ENCODE data around the gene ATP6V0D1. TPM values are rescaled to one million over a fixed set of nuclear protein-coding genes. Genes with fewer than 3 reads are reported as not detected.

ATP6V0D1 gene
- total RNA-seq, 6 donors from 2014 or later: 69.1 to 221 (median 147) TPM

GRCh38 chr16:67528222-67528869, 47.4 kb upstream of the ATP6V0D1 start, which contains the start of gene RIPOR1:
Gene RIPOR1, plus strand, starts transcription at chr16:67528829. Its CDS starts 9,618 bp downstream, at chr16:67538447.
- peak; percentile 59 to 93 for DNase-seq
- peak within 1 kb of the TSS; percentile 69 to 86 (median 74) for H3K4me3 ChIP-seq

GRCh38 chr16:67526149-67526791, 45.3 kb upstream of the ATP6V0D1 start:
- no peak overlapping the region for H3K27ac ChIP-seq
- no peaks in the 10 kb centered on the region for H3K9me3 ChIP-seq
- ATAC-seq (ENCODE audit: low FRiP score in 2 of 2): no peak
- peaks cover 19 to 38% (median 26%) of the 10 kb centered on the region in 4 donors for H3K4me1 ChIP-seq
- DNase-seq: no peak
- no peaks in the 10 kb centered on the region for H3K27me3 ChIP-seq
- TF ChIP-seq POLR2AphosphoS5 (IDR thresholded peaks at IDR 0.05): no peak
- TF ChIP-seq EP300 (IDR thresholded peaks at IDR 0.05): no peak
- TF ChIP-seq, protein P1, sequence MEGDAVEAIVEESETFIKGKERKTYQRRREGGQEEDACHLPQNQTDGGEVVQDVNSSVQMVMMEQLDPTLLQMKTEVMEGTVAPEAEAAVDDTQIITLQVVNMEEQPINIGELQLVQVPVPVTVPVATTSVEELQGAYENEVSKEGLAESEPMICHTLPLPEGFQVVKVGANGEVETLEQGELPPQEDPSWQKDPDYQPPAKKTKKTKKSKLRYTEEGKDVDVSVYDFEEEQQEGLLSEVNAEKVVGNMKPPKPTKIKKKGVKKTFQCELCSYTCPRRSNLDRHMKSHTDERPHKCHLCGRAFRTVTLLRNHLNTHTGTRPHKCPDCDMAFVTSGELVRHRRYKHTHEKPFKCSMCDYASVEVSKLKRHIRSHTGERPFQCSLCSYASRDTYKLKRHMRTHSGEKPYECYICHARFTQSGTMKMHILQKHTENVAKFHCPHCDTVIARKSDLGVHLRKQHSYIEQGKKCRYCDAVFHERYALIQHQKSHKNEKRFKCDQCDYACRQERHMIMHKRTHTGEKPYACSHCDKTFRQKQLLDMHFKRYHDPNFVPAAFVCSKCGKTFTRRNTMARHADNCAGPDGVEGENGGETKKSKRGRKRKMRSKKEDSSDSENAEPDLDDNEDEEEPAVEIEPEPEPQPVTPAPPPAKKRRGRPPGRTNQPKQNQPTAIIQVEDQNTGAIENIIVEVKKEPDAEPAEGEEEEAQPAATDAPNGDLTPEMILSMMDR (IDR thresholded peaks at IDR 0.05): no peak
- TF ChIP-seq POLR2A (IDR thresholded peaks at IDR 0.05): no peak
- no peaks in the 10 kb centered on the region for H3K36me3 ChIP-seq
- no peak overlapping the region for H3K4me3 ChIP-seq
- WGBS, 2 donors: 70 to 89% methylated on average over 3 of the region's 3 CpGs

More at GRCh38 chr16:67528222-67528869, 47.4 kb upstream of the ATP6V0D1 start, which contains the start of gene RIPOR1:
- Histone ChIP-seq H3K27ac (peak within 1 kb of the TSS; percentile 85 to 92 (median 90)), H3K27me3 (no peaks in the 10 kb centered on the region), H3K36me3 (no peaks in the 10 kb centered on the region), H3K9me3 (no peaks in the 10 kb centered on the region), H3K4me1 (peaks cover 27 to 49% (median 37%) of the 10 kb centered on the region in 4 donors)
- TF ChIP-seq POLR2AphosphoS5 (IDR thresholded peaks at IDR 0.05) (no peak), EP300 (IDR thresholded peaks at IDR 0.05) (no peak), POLR2A (IDR thresholded peaks at IDR 0.05) (no peak)
- peak; percentile 19 to 66 for ATAC-seq (ENCODE audit: low FRiP score in 2 of 2)
- WGBS, 2 donors: 63% methylated on average over 12 of the region's 45 CpGs; no CpG with 5 or more reads in 1 of the 2 donors

- 59 to 63% methylated on average over 11 of the region's 11 CpGs for WGBS, 2 donors
- Histone ChIP-seq H3K9me3 (no peaks in the 10 kb centered on the region), H3K4me1 (peaks cover 9 to 35% (median 19%) of the 10 kb centered on the region in 4 donors), H3K4me3 (no peak overlapping the region), H3K27me3 (no peaks in the 10 kb centered on the region), H3K27ac (no peak overlapping the region), H3K36me3 (no peaks in the 10 kb centered on the region)
- DNase-seq (no peak), ATAC-seq (ENCODE audit: low FRiP score in 2 of 2) (no peak)
- no peak for TF ChIP-seq EP300 (IDR thresholded peaks at IDR 0.05)
- TF ChIP-seq POLR2A (IDR thresholded peaks at IDR 0.05): no peak
- TF ChIP-seq, protein P1 (IDR thresholded peaks at IDR 0.05): no peak
- TF ChIP-seq POLR2AphosphoS5 (IDR thresholded peaks at IDR 0.05): no peak
Measured at GRCh38 chr16:67525176-67525860, 44.4 kb upstream of the ATP6V0D1 start.

GRCh38 chr16:67521095-67521804, 40.3 kb upstream of the ATP6V0D1 start:
- Histone ChIP-seq H3K27me3 (no peaks in the 10 kb centered on the region), H3K4me3 (peak overlapping the region in 3 of 4 donors; percentile 39 to 49 (median 48)), H3K27ac (peak overlapping the region; percentile 82 to 95 (median 89)), H3K4me1 (peaks cover 0 to 15% (median 9%) of the 10 kb centered on the region in 4 donors), H3K36me3 (no peaks in the 10 kb centered on the region), H3K9me3 (no peaks in the 10 kb centered on the region)
- TF ChIP-seq POLR2A (IDR thresholded peaks at IDR 0.05) (peak in 3 of 4 donors; percentile 37 to 68 (median 66)), EP300 (IDR thresholded peaks at IDR 0.05) (peak in 1 of 4 donors; percentile 56), POLR2AphosphoS5 (IDR thresholded peaks at IDR 0.05) (peak; percentile 61 to 86)
- TF ChIP-seq, protein P1 (IDR thresholded peaks at IDR 0.05): peak; percentile 79 to 98 (median 94)
- DNase-seq (peak; percentile 92 to 98), ATAC-seq (ENCODE audit: low FRiP score in 2 of 2) (peak; percentile 97)
- WGBS, 2 donors: 0 to 1% methylated on average over 7 to 24 of the region's 25 CpGs

Data from upper lobe of left lung (tissue), 6 donors.